Measurements from ENCODE around the gene SIGLEC11. TPM values are rescaled to one million over a fixed set of nuclear protein-coding genes. Genes with fewer than 3 reads are reported as not detected.

Gene SIGLEC11
- total and polyA plus RNA-seq, 11 donors, result 0.22 to 3.0 (median 1.1) TPM; not detected in 2

DNA sequence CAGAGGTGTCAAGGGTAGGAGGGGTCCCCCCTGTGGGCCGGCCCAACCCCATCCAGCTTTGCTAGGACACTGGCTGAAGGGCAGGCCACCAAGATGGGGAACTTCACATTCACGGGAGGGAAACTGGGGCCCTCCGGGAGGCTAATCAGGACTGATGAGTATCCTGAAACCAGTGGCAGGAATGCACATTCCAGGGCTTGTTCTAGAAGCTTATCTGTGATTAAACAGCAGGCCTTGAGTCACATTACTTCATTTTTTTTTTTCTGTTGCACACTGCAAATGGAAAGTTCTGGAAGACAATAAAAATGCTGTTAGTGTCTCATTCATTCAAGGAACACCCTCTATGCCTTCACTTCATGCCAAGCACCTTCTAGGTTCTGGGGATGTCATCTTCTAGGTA is 15.5 kb upstream of the SIGLEC11 start:
- ATAC-seq, result no peak
- Histone ChIP-seq H3K27me3 (no peaks in the 10 kb centered on the region), H3K4me3 (no peak overlapping the region), H3K36me3 (peaks cover 0 to 55% (median 49%) of the 10 kb centered on the region in 9 donors), H3K9me3 (no peaks in the 10 kb centered on the region), H3K27ac (no peak overlapping the region), H3K4me1 (peaks cover 0 to 30% (median 0%) of the 10 kb centered on the region in 12 donors)
- DNase-seq, result peak in 1 of 5 donors; percentile 16
- TF ChIP-seq POLR2A (IDR thresholded peaks at IDR 0.05), result no peak
- TF ChIP-seq, protein P1, sequence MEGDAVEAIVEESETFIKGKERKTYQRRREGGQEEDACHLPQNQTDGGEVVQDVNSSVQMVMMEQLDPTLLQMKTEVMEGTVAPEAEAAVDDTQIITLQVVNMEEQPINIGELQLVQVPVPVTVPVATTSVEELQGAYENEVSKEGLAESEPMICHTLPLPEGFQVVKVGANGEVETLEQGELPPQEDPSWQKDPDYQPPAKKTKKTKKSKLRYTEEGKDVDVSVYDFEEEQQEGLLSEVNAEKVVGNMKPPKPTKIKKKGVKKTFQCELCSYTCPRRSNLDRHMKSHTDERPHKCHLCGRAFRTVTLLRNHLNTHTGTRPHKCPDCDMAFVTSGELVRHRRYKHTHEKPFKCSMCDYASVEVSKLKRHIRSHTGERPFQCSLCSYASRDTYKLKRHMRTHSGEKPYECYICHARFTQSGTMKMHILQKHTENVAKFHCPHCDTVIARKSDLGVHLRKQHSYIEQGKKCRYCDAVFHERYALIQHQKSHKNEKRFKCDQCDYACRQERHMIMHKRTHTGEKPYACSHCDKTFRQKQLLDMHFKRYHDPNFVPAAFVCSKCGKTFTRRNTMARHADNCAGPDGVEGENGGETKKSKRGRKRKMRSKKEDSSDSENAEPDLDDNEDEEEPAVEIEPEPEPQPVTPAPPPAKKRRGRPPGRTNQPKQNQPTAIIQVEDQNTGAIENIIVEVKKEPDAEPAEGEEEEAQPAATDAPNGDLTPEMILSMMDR (IDR thresholded peaks at IDR 0.05), result no peak
- WGBS, 4 donors, result 55 to 63% (median 60%) methylated on average over 3 of the region's 3 CpGs
- intact Hi-C loops (cut with DNase I), result no loop called here

DNA sequence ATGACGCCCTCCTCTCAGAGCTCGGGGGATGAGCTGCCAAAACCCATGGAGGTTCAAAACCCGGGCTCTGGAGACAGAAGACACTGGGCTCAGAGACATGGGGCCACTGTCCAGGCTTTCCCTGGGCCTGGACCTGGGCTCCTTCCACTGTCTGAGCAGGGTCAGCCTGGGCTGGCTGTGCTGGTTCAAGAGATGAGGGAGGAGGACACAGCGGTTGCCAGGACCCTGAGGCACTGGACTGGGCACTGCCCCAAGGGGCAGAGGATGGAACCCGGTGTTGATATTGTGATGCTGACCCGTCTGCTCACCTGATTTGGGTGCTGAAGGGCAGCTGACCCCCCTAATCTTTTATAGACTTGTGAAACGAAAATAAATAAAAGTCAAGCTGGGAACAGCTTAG is 14.1 kb upstream of the SIGLEC11 start:
- no peaks in the 10 kb centered on the region for H3K9me3 ChIP-seq
- no peak overlapping the region for H3K27ac ChIP-seq
- no peak for DNase-seq
- no peaks in the 10 kb centered on the region for H3K27me3 ChIP-seq
- peaks cover 0 to 46% (median 37%) of the 10 kb centered on the region in 9 donors for H3K36me3 ChIP-seq
- intact Hi-C loops (cut with DNase I), result no loop called here
- no peak for ATAC-seq
- 86 to 89% (median 88%) methylated on average over 7 of the region's 7 CpGs for WGBS, 4 donors
- no peak for TF ChIP-seq POLR2A (IDR thresholded peaks at IDR 0.05)
- TF ChIP-seq, protein P1 (IDR thresholded peaks at IDR 0.05), result no peak
- H3K4me1 ChIP-seq, result peaks cover 0 to 30% (median 0%) of the 10 kb centered on the region in 12 donors
- no peak overlapping the region for H3K4me3 ChIP-seq

DNA sequence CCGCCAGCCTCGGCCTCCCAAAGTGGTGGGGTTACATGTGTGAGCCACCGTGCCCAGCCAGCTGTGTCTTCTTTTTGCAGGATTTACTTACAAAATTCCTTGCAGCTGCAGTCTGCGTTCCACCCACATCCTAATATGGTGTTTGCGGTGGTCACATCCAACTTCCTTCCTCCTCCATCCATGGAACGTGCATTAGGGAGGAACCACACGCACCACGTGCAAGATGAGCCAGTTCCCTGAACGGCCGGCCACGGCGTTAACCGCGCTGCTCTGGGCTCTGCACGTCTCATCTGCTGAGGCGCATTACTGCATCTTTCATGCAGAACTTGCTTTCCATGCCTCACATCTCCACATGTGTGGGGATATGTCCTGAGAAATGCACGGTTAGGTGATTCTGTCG is 13.0 kb upstream of the SIGLEC11 start:
- no peak overlapping the region for H3K27ac ChIP-seq
- H3K9me3 ChIP-seq, result no peaks in the 10 kb centered on the region
- intact Hi-C loops (cut with DNase I), result no loop called here
- H3K36me3 ChIP-seq, result peaks cover 0 to 40% (median 32%) of the 10 kb centered on the region in 9 donors
- TF ChIP-seq, protein P1 (IDR thresholded peaks at IDR 0.05), result no peak
- no peak for TF ChIP-seq POLR2A (IDR thresholded peaks at IDR 0.05)
- peak in 2 of 5 donors; percentile 61 to 72 for DNase-seq
- 78 to 84% (median 83%) methylated on average over 17 to 18 of the region's 18 CpGs for WGBS, 4 donors
- peaks cover 0 to 4% (median under 1%) of the 10 kb centered on the region in 9 donors for H3K27me3 ChIP-seq
- ATAC-seq, result peak in 2 of 4 donors; percentile 37 to 43
- H3K4me1 ChIP-seq, result peaks cover 0 to 31% (median 0%) of the 10 kb centered on the region in 12 donors
- H3K4me3 ChIP-seq, result no peak overlapping the region

DNA sequence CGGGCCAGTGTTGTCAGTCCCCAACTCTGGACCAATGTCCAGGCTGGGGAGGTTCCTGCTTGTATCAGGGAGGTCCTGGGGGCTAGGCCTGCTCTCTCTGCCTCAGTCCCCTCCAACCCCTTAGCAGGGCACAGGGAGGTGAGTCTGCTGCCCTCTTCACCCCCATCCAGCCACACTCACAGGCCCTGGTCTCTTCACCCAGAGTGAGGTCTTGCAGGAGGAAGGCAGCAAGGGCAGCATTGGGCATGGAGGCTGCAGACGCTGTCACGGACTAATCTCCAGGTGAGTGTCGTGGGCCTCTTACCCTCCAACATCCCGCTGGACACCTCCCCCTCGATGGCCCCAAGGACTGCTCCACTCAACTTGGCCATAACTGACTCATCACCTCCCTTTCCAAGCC is 11.9 kb upstream of the SIGLEC11 start:
- intact Hi-C loops (cut with DNase I), result no loop called here
- Histone ChIP-seq H3K4me1 (peaks cover 0 to 37% (median 0%) of the 10 kb centered on the region in 12 donors), H3K4me3 (no peak overlapping the region), H3K27ac (no peak overlapping the region), H3K27me3 (peaks cover 0 to 15% (median 8%) of the 10 kb centered on the region in 9 donors), H3K36me3 (peaks cover 0 to 29% (median 21%) of the 10 kb centered on the region in 9 donors), H3K9me3 (no peaks in the 10 kb centered on the region)
- no peak for ATAC-seq
- TF ChIP-seq POLR2A (IDR thresholded peaks at IDR 0.05), result no peak
- TF ChIP-seq, protein P1 (IDR thresholded peaks at IDR 0.05), result no peak
- 85 to 93% (median 87%) methylated on average over 5 to 6 of the region's 6 CpGs for WGBS, 4 donors
- no peak for DNase-seq

Measured in heart left ventricle (tissue), 16 donors.